GM19328 (cell line): ENCODE measurements around the gene MEIG1.
"Not testable (repeated sequence)": the region's sequence is repeated elsewhere in the genome, so short reads cannot be mapped to it uniquely, and the experiment has no call there.

Experiments
- ATAC-seq: cut with Tn5 transposase; IDR thresholded peaks from one replicate; pipeline ENCODE4 v1.9.1; 2021; ENCODE audit warnings: mild to moderate bottlenecking, moderate library complexity; ENCODE audit not compliant: unreplicated experiment

Gene MEIG1

DNA sequence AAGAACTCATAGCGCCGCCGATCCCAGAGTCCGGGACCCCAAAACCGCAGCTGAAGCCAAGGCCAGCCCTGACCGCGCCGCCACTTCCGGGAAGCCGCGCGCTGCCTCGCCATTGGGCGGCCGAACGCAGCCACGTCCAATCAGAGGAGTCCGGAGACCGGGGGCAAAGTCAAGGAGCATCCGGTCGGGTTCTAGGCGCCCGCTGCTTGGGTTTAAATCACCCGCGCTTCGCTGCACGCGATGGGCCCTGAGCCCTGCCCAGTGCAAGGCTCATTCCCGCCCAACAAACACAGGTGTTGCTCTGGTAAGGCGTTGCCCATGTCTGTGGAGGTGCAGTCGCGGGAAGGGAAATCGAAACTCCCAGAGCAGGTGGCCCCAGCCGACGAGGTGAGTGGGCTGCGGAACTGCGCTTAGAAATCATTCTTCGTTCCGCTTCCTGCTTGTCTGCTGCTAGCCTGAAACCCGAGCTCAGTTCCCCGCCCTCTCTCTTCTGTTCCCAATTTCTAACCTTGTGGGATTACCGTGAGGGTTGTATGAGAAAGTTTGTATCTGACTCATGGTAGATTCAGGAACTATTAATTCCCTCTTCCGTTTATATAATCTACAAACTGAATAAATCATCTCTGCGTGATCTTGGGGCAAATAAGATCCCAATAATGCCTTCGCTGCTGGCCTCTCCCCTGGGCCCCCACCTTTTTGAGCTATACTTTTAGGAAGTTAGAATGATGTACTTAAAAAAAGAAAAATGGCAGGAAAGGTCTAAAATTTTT, 5.0 kb upstream of the MEIG1 start, which contains the start of gene DCLRE1C:
DCLRE1C (minus strand) TSS at position 96 of the 770 bp plus-strand sequence; CDS start at position 10, 86 bp downstream.
- peak; percentile 71 for ATAC-seq

DNA sequence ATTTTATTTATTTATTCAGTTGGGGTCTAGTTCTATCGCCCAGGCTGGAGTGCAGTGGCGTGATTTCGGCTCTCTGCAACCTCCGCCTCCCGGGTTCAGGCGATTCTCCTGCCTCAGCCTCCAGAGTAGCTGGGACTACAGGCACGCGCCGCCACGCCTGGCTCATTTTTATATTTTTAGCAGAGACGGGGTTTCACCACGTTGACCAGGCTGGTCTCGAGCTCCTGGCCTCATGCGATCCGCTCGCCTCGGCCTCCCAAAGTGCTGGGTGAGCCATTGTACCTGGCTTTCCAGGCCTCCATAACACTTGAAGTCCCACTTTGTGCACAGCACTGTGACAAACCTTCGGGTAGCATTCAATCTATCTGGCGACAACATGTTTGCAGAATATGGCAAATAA, 4.3 kb upstream of the MEIG1 start:
- no peak for ATAC-seq

DNA sequence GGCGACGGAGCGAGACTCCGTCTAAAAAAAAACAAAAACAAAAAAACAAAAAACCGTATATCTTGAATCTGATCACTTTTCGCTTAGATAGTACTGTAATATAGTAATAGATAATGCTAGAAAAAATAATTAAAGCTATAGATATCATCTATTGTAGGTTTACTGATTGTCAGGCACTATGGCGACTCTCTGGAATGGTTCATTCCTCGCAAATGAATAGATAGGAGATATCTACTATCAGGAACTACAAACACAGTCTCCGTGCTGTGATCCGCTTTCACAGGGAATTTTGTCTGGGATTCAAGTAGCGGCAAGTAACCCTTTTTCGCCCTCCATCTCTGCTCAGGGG, 342 bp upstream of the MEIG1 start:
- no peak for ATAC-seq

DNA sequence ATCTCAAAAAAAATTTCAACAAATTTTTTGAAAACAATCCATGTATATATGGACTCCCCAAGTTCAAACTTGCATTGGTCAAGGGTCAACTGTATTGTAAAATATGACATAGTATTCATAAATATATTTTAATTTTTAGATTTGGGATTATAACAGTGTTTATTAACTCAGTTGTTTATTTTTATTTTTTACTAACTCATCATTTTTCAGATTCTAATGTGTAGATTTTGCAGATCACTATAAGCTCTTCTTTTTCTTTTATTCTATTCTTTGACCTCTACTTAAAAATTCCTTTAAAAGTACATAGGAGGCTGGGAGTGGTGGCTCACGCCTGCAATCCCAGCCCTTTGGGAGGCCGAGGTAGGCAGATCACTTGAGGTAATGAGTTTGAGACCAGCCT, 8.7 kb downstream of the MEIG1 start:
- no peak for ATAC-seq

DNA sequence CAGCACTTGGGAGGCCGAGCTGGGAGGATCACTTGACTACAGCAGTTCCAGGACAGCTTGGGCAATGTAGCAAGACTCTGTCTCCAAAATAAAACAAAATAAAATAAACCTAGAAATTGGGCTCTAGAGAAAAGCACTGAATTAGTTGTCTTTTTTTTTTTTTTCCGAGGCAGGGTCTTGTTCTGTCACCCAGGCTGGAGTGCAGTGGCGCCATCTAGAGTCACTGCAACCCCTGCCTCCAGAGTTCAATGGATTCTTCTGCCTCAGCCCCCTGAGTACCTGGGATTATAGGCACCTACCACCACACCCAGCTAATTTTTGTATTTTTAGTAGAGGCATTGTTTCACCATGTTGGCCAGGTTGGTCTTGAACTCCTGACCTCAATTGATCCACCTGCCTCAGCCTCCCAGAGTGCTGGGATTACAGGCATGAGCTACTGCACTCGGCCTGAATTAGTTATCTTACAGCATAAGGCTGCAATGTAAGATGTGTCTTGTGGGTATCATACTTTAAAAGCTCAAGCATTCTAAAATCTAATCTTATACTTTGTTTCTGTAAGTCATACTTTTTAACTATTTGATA, 12.8 kb downstream of the MEIG1 start:
- no peak for ATAC-seq

DNA sequence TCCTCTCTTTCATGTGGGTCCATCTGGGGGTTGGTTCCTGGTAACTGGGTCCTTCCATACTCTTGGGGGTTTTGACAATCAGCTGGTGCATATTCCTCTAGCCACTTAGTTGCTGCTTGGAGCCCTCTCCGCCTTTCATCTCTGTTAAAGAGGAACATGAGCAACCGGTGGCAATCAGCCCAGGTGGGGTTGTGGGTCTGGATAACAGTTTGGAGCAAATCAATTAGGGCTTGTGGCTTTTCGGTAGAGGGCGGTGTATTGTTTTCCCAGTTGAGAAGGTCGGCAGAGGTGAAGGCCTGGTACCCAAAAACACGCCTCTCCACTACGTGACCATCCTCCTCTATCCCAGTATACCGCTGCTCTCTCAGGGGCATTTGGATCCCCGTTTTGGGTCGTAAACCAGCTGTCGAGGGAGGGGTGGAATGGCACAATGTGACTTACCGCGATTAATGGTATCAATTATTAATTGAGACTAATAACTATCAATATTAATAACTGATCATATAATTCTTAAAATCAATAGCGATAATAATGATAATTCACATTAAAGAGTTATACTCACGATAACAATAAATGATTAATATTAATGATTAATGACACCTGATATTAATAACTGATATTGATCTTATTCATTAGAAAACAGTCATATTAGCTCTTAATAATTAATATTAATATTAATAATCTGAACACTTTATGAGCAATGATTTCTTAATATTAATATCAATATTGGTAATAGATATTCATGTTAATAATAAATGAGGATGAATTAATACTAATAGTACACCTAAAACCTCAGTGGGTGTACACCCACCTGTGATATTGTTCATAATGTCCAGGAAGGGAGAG, 15.2 kb downstream of the MEIG1 start:
- ATAC-seq, result not testable (repeated sequence)

DNA sequence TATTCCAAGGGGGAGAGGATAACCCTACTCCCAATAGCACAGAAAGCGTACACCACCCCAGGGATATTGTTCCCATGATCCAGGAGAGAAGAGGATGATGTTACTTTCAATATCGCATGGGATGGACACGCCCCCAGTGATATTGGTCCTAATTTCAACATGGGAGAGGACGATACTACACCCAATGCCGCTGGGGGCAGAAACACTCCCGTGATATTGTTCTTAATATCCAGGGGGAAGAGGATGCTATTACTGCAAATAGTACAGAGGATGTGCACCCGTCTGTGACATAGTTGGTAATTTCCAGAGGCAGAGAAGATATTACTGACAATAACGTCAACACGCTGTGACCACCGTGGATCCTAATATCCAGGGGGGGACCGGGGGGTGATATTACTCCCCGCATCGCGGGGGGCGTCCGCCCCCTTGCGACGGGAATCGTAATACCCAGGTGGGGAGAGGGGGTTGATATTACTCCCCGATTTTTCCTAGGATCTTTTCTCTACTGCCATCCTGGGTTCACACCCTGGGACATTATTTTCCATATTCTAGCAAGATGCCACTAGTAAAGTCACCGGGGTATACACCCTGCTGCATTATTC, 16.6 kb downstream of the MEIG1 start:
- ATAC-seq, result no peak

DNA sequence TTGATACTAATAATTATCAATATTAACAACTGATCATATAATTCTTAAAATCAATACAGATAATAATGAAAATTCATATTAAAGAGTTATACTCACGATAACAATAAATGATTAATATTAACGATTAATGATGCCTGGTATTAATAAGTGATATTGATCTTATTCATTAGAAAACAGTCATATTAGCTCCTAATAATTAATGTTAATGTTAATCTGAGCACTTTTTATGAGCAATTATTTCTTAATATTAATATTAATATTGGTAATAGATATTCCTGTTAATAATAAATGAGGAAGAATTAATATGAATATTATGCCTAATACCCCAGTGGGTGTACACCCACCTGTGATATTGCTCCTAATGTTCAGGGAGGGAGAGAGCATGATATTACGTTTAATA, 23.6 kb downstream of the MEIG1 start:
- ATAC-seq, result no peak

DNA sequence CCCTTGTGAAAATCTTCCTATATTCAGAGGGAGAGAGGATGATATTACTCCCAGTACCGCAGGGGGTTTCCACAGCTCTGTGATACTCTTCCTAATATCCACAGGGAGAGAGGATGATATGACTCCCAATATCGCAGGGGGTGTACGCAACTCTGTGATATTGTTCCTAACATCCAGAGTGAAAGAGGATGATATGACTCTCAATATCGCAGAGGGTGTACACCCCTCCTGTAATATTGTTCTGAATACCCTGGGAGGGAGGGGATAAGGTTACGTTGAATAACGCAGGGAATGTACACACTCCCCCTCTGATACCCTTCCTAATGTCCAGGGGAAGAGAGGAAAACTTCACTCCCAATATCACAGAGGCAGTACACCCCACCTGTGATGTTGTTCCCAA, 30.4 kb downstream of the MEIG1 start:
- ATAC-seq, result not testable (repeated sequence)

DNA sequence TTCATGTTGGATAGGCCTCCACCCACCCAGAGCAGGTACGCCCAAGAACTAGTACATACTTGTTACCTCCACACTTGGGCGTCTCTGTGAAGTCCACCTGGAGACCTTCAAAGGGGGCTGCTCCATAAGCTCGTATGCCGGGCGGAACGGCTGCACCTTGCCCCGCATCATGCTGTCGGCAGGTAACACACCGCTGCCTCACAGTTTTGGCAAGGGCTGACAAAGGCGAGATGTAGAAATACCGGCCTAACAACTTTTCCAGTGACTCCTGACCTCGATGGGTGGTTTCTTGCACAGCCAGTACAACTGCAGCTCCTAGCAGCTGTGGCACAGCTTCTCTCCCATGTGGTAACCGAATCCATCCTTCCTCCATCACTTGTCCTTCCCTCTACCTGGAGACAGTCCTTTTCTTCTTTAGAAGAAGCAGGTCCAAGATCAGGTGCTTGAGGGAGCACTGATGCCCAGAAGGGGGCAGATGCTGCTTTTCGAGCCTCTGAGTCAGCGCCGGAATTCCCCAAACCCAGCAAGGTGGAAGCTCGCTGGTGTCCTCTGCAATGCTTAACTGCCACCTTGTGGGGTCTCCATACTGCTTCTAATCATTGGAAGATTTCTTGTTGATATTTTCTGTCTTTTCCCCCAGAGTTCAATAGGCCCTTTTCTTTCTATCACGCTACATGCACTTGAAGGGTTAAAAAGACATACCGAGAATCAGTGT, 32.0 kb downstream of the MEIG1 start:
- not testable (repeated sequence) for ATAC-seq

DNA sequence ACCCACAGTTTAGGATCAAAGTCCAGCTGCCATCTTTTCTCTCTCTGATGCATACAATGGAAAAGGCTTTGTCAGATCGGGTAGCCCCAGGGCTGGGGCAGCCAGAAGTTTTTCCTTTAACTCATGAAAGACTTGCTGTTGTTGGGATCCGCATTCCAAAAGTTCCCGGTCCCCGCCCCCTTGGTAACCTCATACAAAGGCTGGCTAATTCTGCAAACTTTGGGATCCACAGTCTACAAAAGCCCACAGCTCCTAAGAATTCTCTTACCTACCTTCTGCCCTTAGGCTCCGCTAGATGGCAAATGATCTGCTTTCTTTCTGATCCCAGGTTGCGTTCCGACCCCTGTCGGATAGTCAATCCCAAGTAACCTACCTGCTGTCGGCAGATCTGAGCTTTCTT, 33.1 kb downstream of the MEIG1 start:
- ATAC-seq, result not testable (repeated sequence)

DNA sequence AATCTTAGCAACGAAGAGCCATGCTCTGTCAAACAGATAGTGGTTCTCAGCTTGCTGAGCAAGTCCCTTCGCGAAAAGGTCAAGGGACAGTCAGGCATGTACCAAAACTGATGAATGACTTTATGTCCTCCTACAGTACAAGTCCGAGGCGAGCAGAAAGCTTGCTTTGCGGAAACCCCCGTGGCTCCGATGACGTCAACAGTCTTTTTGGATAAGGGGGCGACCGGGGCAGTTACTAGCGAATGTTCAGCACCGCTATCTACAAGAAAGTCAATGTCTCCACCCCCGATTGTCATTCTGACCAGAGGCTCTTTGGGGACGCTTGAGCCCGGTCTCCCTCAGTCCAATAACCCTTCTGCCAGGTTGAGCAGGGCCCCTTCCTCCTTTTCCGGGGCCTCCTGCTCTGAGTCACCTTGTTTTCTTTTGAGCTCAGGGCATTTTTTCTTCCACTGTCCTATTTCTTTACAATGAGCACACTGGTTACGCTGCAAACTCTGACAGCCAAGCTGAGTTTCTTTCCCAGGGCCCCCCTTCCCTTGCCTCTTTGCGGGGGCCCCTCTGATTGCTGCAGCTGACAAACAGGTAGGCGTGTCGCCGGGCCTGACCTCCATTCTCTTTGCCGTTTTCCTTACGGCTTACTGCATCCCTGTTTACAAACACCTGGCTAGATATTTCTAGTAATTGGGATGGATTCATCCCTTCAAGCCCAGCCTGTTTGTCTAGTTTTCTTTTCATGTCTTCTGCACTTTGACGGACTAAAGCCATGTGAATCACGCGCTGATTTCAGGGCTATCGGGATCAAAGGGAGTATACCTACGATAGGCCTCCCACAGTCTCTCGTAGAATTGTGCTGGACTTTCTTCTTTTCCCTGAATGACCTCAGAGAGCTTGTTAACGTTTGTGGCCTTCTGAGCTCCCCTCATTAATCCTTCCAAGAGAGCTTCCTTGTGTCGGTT, 34.6 kb downstream of the MEIG1 start:
- ATAC-seq, result not testable (repeated sequence)

DNA sequence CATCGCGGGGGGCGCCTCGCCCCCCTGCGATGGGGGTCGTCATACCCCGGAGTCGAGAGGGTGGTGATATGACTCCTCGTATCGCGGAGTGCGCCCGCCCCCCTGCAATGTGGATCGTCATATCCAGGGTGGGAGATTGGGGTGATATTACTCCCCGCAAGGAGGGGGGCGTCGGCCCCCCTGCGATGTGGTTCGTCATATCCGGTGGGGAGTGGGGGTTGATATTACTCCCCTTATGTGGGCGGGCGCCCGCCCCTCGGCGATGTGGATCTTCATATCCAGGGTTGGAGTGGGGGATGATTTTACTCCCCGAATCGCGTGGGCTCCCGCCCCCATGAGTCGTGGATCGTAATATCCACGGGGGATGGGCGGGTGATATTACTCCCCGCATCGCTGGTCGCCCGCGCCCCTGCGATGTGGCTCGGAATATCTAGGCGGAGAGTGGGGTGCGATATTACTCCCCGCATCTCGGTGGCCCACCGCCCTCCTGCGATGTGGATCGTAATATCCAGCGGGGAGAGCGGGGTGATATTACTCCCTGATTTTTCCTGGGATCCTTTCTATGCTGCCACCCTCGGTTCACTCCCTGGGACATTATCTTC, 36.9 kb downstream of the MEIG1 start:
- no peak for ATAC-seq

DNA sequence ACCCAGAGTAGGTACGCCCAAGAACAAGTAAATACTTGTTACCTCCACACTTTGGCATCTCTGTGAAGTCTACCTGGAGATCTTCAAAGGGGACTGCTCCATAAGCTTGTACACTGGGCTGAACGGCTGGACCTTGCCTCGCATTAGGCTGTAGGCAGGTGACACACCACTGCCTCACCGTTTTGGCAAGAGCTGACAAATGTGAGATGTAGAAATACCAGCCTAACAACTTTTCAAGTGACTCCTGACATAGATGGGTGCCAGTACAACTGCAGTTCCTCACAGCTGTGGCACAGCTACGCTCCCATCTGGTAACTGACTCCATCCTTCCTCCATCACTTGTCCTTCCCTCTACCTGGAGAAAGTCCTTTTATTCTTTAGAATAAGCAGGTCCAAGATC, 54.3 kb downstream of the MEIG1 start:
- not testable (repeated sequence) for ATAC-seq

DNA sequence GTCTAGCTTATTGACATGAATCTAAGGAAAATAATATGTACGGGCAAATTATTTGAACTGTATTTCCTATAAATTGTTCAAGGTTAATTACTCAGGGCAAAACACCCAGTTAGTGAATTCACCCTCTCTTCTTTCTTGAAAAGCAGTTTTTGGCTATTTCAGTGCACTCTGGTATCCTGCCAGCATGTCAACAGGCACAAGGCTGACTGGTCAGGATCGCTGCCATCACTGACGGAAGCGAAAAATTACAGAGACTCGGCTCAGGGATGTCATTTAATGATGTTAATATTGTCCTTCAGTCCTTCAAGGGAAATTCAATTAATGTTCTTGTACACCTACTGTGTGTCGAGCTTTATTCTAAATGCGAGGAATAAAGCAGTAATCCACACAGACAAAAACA, 56.3 kb downstream of the MEIG1 start:
- ATAC-seq, result no peak

DNA sequence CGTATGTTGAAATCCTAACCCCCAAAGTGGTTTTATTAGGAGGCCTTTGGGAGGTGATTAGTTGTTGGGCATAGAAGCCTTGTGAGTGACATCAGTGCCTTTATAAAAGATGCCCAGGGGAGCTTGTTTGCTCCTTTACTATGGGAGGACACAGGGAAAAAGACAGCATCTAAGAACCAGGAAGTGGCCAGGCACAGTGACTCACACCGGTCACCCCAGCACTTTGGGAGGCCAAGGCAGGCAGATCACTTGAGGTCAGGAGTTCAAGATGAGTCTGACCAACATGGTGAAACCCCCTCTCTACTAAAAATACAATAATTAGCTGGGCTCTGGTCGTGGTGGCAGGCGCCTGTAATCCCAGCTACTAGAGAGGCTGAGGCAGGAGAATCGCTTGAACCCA, 61.8 kb downstream of the MEIG1 start:
- not testable (repeated sequence) for ATAC-seq
